OCI-LY1 (cell line): ENCODE results near the gene TOMM7.

Source experiments
- EZH2 ChIP-seq: fragments of 200-600 bp; sonication (generic), shearing (Covaris generic); IDR thresholded peaks from 2 replicates; pipeline ENCODE4 v1.8.0; 2017; ENCODE audit warnings: borderline replicate concordance, mixed run types, mild to moderate bottlenecking, antibody characterized with exemption, low read length, moderate library complexity, mixed read lengths
- TF ChIP-seq, protein P1 (sequence below): fragments of 200-600 bp; sonication (generic), shearing (Covaris generic); IDR thresholded peaks from 2 replicates; pipeline ENCODE4 v1.5.1; 2017; ENCODE audit warnings: mild to moderate bottlenecking, antibody characterized with exemption, low read length, moderate library complexity, mixed read lengths

DNA sequence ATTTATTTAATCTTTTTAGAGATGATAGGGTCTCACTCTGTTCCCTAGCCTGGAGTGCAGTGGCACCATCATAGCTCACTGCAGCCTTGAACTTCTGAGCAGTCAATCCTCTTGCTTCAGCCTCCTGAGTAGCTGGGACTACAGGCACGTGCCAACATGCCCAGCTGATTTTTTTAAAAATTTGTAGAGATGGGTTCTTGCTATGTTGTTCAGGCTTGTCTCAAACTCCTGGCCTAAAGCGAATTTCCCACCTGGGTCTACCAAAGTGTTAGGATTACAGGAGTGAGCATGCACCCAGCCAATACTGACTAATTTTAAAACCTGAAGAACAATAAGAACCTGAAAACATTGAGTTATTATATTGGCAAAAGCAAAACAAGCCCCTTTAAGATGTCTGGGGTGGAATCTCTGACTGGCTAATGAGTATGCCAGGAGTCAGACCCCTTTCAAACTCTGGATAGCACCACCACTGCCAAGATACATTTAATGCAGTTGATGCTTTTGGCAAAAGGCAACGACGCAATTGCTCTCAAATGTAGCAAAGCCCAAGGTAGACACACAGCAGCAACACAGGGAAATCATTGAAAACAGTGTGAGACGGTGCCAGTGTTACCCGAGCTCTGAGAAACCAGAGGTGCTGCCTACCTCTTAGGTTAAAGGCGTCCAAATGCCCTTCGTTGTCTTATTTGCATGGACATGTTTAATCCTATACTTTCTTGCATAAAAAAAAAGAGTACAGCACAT is 40.7 kb upstream of the TOMM7 start:
- TF ChIP-seq, protein P1, sequence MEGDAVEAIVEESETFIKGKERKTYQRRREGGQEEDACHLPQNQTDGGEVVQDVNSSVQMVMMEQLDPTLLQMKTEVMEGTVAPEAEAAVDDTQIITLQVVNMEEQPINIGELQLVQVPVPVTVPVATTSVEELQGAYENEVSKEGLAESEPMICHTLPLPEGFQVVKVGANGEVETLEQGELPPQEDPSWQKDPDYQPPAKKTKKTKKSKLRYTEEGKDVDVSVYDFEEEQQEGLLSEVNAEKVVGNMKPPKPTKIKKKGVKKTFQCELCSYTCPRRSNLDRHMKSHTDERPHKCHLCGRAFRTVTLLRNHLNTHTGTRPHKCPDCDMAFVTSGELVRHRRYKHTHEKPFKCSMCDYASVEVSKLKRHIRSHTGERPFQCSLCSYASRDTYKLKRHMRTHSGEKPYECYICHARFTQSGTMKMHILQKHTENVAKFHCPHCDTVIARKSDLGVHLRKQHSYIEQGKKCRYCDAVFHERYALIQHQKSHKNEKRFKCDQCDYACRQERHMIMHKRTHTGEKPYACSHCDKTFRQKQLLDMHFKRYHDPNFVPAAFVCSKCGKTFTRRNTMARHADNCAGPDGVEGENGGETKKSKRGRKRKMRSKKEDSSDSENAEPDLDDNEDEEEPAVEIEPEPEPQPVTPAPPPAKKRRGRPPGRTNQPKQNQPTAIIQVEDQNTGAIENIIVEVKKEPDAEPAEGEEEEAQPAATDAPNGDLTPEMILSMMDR = no peak
- no peak for TF ChIP-seq EZH2
